HEK293 (cell line): ENCODE measurements around the gene ZXDB.

Source experiments
- CTCF ChIA-PET: fragments of 350-600 bp; formaldehyde crosslinking; extraction: SDS; loops from one replicate; lab custom pipeline; 2021; ENCODE audit warnings: antibody characterized with exemption; lab: Yijun Ruan, JAX
- POLR2A ChIA-PET: fragments of 300-600 bp; formaldehyde crosslinking; extraction: SDS; loops from one replicate; lab custom pipeline; 2020; ENCODE audit warnings: antibody characterized with exemption, inconsistent platforms; lab: Yijun Ruan, JAX
- H3K27ac ChIP-seq: fragments of 200-500 bp; sonication (Bioruptor generic); 2 replicates; pipeline ENCODE4 v1.5.1; 2014; ENCODE audit warnings: low read depth, low read length, control low read depth, inconsistent platforms; ENCODE audit errors: extremely low read depth
- H3K36me3 ChIP-seq, 2 experiments: fragments of 200-500 bp in 1 of 2; sonication (Bioruptor generic) in 1 of 2; 1 replicate in 1 of 2; 2 replicates in 1 of 2; pipeline ENCODE4 v1.5.1; 2014 to 2017; ENCODE audit warnings: inconsistent platforms in 2 of 2, low read length in 2 of 2; ENCODE audit not compliant: control insufficient read depth in 2 of 2, insufficient read depth in 1 of 2
- H3K4me1 ChIP-seq: fragments of 200-500 bp; sonication (Bioruptor generic); 2 replicates; pipeline ENCODE4 v1.5.1; 2014; ENCODE audit warnings: mild to moderate bottlenecking, low read length, inconsistent platforms; ENCODE audit not compliant: control insufficient read depth, insufficient read depth
- H3K4me3 ChIP-seq: 2 replicates; pipeline ENCODE4 v1.5.1; 2011; ENCODE audit warnings: low read depth, mild to moderate bottlenecking, control low read depth, low read length, moderate library complexity
- H3K9me3 ChIP-seq: fragments of 200-500 bp; sonication (Bioruptor generic); 2 replicates; pipeline ENCODE4 v1.5.1; 2014; ENCODE audit warnings: low read depth, low read length, inconsistent platforms; ENCODE audit not compliant: control insufficient read depth, insufficient read depth
- ELK4 ChIP-seq: IDR thresholded peaks from 2 replicates; pipeline ENCODE4 v1.6.1; 2011; ENCODE audit warnings: mild to moderate bottlenecking, low read depth, low read length, borderline replicate concordance
- HOXD13 ChIP-seq: sonication (generic); formaldehyde crosslinking; IDR thresholded peaks from 2 replicates; pipeline ENCODE4 v1.8.0; 2022; ENCODE audit warnings: missing genetic modification reagents, borderline replicate concordance
- KLF8 ChIP-seq: fragments of 450-650 bp; formaldehyde crosslinking; IDR thresholded peaks from 2 replicates; pipeline ENCODE4 v1.5.1; 2016; ENCODE audit warnings: missing biosample characterization, missing genetic modification characterization
- YY1 ChIP-seq: fragments of 450-650 bp; formaldehyde crosslinking; IDR thresholded peaks from 2 replicates; pipeline ENCODE4 v1.5.1; 2018; ENCODE audit warnings: missing biosample characterization, missing genetic modification characterization
- ZBTB6 ChIP-seq: fragments of 450-650 bp; formaldehyde crosslinking; IDR thresholded peaks from 2 replicates; pipeline ENCODE4 v1.5.1; 2017; ENCODE audit warnings: missing biosample characterization, missing genetic modification characterization
- ZNF10 ChIP-seq: fragments of 450-650 bp; formaldehyde crosslinking; IDR thresholded peaks from 2 replicates; pipeline ENCODE4 v1.5.1; 2017; ENCODE audit warnings: missing biosample characterization, missing genetic modification characterization
- ZNF155 ChIP-seq: fragments of 450-650 bp; formaldehyde crosslinking; IDR thresholded peaks from 2 replicates; pipeline ENCODE4 v1.5.1; 2016; ENCODE audit warnings: missing biosample characterization, missing genetic modification characterization
- ZNF157 ChIP-seq: fragments of 450-650 bp; formaldehyde crosslinking; IDR thresholded peaks from 2 replicates; pipeline ENCODE4 v1.5.1; 2016; ENCODE audit warnings: missing biosample characterization, missing genetic modification characterization
- ZNF169 ChIP-seq: fragments of 450-650 bp; formaldehyde crosslinking; IDR thresholded peaks from 2 replicates; pipeline ENCODE4 v1.5.1; 2016; ENCODE audit warnings: missing biosample characterization, missing genetic modification characterization
- ZNF174 ChIP-seq: fragments of 450-650 bp; formaldehyde crosslinking; IDR thresholded peaks from 2 replicates; pipeline ENCODE4 v1.5.0; 2017; ENCODE audit warnings: missing biosample characterization, mild to moderate bottlenecking, missing genetic modification characterization
- ZNF175 ChIP-seq: fragments of 450-650 bp; formaldehyde crosslinking; IDR thresholded peaks from 2 replicates; pipeline ENCODE4 v1.5.1; 2016; ENCODE audit warnings: missing biosample characterization, missing genetic modification characterization
- ZNF248 ChIP-seq: fragments of 450-650 bp; formaldehyde crosslinking; IDR thresholded peaks from 2 replicates; pipeline ENCODE4 v1.5.1; 2017; ENCODE audit warnings: missing biosample characterization, missing genetic modification characterization
- ZNF280C ChIP-seq: fragments of 450-650 bp; formaldehyde crosslinking; IDR thresholded peaks from 2 replicates; pipeline ENCODE4 v1.5.1; 2016; ENCODE audit warnings: missing biosample characterization, missing genetic modification characterization
- ZNF311 ChIP-seq: fragments of 450-650 bp; formaldehyde crosslinking; IDR thresholded peaks from 2 replicates; pipeline ENCODE4 v1.5.1; 2017; ENCODE audit warnings: missing biosample characterization, missing genetic modification characterization, borderline replicate concordance
- ZNF362 ChIP-seq: fragments of 450-650 bp; formaldehyde crosslinking; IDR thresholded peaks from 2 replicates; pipeline ENCODE4 v1.5.1; 2016; ENCODE audit warnings: missing biosample characterization, missing genetic modification characterization
- ZNF423 ChIP-seq: fragments of 450-650 bp; formaldehyde crosslinking; IDR thresholded peaks from 2 replicates; pipeline ENCODE4 v1.5.1; 2016; ENCODE audit warnings: missing biosample characterization, missing genetic modification characterization
- ZNF426 ChIP-seq: fragments of 450-650 bp; formaldehyde crosslinking; IDR thresholded peaks from 2 replicates; pipeline ENCODE4 v1.5.1; 2017; ENCODE audit warnings: missing biosample characterization, missing genetic modification characterization, mild to moderate bottlenecking, inconsistent platforms, moderate library complexity
- ZNF488 ChIP-seq: fragments of 450-650 bp; formaldehyde crosslinking; IDR thresholded peaks from 2 replicates; pipeline ENCODE4 v1.5.1; 2016; ENCODE audit warnings: missing biosample characterization, missing genetic modification characterization
- ZNF549 ChIP-seq: fragments of 450-650 bp; IDR thresholded peaks from 2 replicates; pipeline ENCODE4 v1.5.1; 2018; ENCODE audit warnings: missing biosample characterization, missing genetic modification characterization, mild to moderate bottlenecking, inconsistent platforms, moderate library complexity
- ZNF624 ChIP-seq: fragments of 450-650 bp; formaldehyde crosslinking; IDR thresholded peaks from 2 replicates; pipeline ENCODE4 v1.5.1; 2017; ENCODE audit warnings: missing biosample characterization, missing genetic modification characterization
- ZNF677 ChIP-seq: fragments of 450-650 bp; IDR thresholded peaks from 2 replicates; pipeline ENCODE4 v1.5.0; 2018; ENCODE audit warnings: missing biosample characterization, mild to moderate bottlenecking, missing genetic modification characterization, moderate library complexity
- ZNF776 ChIP-seq: fragments of 450-650 bp; formaldehyde crosslinking; IDR thresholded peaks from 2 replicates; pipeline ENCODE4 v1.5.0; 2017; ENCODE audit warnings: missing biosample characterization, missing genetic modification characterization, borderline replicate concordance
- ZNF830 ChIP-seq: fragments of 450-650 bp; IDR thresholded peaks from 2 replicates; pipeline ENCODE4 v1.5.0; 2018; ENCODE audit warnings: missing biosample characterization, missing genetic modification characterization, low read depth, mild to moderate bottlenecking, moderate library complexity
- ZSCAN18 ChIP-seq: fragments of 450-650 bp; formaldehyde crosslinking; IDR thresholded peaks from 2 replicates; pipeline ENCODE4 v1.5.1; 2016; ENCODE audit warnings: missing biosample characterization, missing genetic modification characterization
- ZSCAN4 ChIP-seq: fragments of 450-650 bp; formaldehyde crosslinking; IDR thresholded peaks from 2 replicates; pipeline ENCODE4 v1.5.1; 2017; ENCODE audit warnings: missing biosample characterization, missing genetic modification characterization

The ZXDB gene

GRCh38 chrX:57596516-57596915, 4.7 kb downstream of the ZXDB start:
- H3K4me3 ChIP-seq, result no peak overlapping the region
- no peak overlapping the region for H3K27ac ChIP-seq
- POLR2A ChIA-PET, result no interaction called here

GRCh38 chrX:57607295-57608187, 15.7 kb downstream of the ZXDB start:
- H3K4me1 ChIP-seq, result no peaks in the 10 kb centered on the region
- no peak overlapping the region for H3K27ac ChIP-seq
- H3K9me3 ChIP-seq, result no peaks in the 10 kb centered on the region
- ChIA-PET POLR2A (no interaction called here), CTCF (no interaction called here)
- no peaks in the 10 kb centered on the region for H3K36me3 ChIP-seq
- no peak overlapping the region for H3K4me3 ChIP-seq
- TF ChIP-seq ZSCAN4 (tag by site-specific recombination) (no peak), ZNF549 (tag by site-specific recombination) (no peak), ZNF248 (tag by site-specific recombination) (no peak), ZNF10 (tag by site-specific recombination) (no peak), HOXD13 (CRISPR knock-in tag) (no peak), ELK4 (no peak), ZNF488 (no peak), ZNF830 (tag by site-specific recombination) (no peak), ZNF311 (tag by site-specific recombination) (no peak), ZBTB6 (no peak), ZNF776 (tag by site-specific recombination) (no peak), ZNF174 (tag by site-specific recombination) (no peak), ZNF624 (no peak)

More at GRCh38 chrX:57596516-57596915, 4.7 kb downstream of the ZXDB start:
- Histone ChIP-seq H3K36me3 (no peaks in the 10 kb centered on the region), H3K4me1 (no peaks in the 10 kb centered on the region), H3K9me3 (no peaks in the 10 kb centered on the region)
- no peak for TF ChIP-seq KLF8 (tag by site-specific recombination)
- TF ChIP-seq ZNF426, result no peak
- TF ChIP-seq ZNF155, result no peak
- TF ChIP-seq ZNF157 (tag by site-specific recombination), result no peak
- TF ChIP-seq ZNF169 (tag by site-specific recombination), result no peak
- TF ChIP-seq ZSCAN18, result no peak
- TF ChIP-seq ZNF175, result no peak
- TF ChIP-seq ZNF362 (tag by site-specific recombination), result no peak
- no peak for TF ChIP-seq ZNF423 (tag by site-specific recombination)
- no peak for TF ChIP-seq ZNF280C (tag by site-specific recombination)
- TF ChIP-seq ZNF677, result no peak
- no peak for TF ChIP-seq YY1 (tag by site-specific recombination)
- CTCF ChIA-PET, result no interaction called here
